ENCODE results near the gene CTDP1.
"Not testable (repeated sequence)": the region's sequence is repeated elsewhere in the genome, so short reads cannot be mapped to it uniquely, and the experiment has no call there.

The CTDP1 gene

DNA sequence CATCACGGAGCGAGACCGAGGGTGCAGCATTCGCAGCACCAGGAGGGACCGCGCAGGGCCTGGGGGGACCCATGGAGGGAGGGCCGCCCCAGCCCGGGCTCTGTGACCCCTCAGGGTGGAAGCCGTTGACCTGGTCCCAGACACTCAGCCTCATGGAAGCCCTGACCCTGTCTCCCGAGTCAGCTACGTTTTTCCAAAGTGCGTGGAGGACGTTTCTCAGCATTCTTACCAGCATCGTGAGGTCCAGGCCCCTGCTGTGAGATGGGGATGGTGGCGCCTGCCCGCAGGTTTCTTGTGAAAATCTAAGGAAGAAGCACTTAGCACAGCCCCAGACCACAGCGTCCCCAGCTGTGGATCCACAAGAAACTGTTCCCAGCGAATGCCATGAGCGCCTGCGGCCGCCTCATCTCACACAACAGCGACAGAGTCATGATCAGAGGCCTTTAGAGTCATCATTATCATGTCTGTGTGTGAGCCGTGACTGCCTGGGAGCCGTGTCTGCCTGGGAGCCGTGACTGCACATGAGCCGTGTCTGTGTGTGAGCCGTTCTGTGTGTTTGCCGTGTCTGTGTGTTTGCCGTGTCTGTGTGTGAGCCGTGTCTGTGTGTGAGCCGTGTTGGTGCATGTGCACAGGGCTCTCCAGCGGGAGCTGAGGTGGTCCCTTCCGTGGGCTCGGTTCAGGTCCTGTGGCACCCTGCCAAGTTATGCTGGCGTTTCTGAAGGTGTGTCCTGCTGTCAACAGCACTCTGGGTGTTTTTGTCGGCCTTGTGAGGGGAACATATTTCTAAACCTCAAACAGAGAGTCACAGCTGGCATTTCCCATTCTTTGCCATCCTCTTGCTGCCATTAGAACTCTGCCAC is 68.9 kb downstream of the CTDP1 start:
- H3K4me3 ChIP-seq (ENCODE audit: low read depth, low read length): no peak overlapping the region
- TF ChIP-seq, protein P1, sequence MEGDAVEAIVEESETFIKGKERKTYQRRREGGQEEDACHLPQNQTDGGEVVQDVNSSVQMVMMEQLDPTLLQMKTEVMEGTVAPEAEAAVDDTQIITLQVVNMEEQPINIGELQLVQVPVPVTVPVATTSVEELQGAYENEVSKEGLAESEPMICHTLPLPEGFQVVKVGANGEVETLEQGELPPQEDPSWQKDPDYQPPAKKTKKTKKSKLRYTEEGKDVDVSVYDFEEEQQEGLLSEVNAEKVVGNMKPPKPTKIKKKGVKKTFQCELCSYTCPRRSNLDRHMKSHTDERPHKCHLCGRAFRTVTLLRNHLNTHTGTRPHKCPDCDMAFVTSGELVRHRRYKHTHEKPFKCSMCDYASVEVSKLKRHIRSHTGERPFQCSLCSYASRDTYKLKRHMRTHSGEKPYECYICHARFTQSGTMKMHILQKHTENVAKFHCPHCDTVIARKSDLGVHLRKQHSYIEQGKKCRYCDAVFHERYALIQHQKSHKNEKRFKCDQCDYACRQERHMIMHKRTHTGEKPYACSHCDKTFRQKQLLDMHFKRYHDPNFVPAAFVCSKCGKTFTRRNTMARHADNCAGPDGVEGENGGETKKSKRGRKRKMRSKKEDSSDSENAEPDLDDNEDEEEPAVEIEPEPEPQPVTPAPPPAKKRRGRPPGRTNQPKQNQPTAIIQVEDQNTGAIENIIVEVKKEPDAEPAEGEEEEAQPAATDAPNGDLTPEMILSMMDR (IDR thresholded peaks at IDR 0.05; ENCODE audit: low read depth, low read length): no peak

DNA sequence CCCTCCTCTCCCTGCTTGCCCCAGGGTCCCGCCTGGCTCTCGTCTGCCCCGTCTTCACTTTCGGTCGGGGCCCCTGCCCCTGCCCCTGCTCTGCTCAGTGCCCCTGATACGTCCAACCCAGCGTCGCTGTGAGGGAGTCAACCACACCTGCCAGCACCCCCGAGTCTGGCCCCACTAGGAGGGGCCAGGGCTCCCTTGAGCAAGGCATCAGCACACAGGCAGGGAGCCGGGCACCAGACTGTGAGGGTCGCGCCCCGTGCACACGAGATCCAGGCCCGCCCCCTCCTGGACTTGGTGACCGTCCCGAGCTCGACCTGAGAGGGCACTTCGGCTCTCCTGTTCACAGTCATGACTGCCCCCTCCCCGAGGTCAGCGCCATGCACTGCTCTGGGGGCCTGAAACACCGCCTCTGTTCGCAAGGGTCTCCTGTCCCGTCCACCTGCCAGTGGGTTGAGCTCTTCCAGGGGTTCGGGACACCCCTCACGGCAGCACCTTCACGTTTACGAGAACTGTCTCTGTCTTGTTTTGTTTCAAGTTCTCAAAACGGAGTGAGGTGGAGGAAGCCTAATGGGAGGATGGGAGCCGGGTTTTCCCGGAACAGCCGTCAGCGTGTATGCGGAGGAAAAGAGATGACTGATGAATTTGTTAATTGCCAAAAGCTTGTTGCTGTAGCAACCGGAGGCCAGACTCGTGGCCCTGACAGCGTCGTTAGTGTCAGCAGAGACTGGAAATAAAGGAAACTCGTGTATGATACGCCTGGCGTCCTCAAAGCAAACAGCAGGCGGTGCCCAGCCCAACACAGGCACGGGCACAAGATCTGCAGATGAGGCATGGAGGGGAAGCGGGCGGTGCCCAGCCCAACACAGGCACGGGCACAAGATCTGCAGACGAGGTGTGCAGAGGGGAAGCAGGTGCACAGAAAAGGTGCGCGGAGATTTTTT is 69.9 kb downstream of the CTDP1 start:
- TF ChIP-seq, protein P1 (IDR thresholded peaks at IDR 0.05; ENCODE audit: low read depth, low read length): no peak

DNA sequence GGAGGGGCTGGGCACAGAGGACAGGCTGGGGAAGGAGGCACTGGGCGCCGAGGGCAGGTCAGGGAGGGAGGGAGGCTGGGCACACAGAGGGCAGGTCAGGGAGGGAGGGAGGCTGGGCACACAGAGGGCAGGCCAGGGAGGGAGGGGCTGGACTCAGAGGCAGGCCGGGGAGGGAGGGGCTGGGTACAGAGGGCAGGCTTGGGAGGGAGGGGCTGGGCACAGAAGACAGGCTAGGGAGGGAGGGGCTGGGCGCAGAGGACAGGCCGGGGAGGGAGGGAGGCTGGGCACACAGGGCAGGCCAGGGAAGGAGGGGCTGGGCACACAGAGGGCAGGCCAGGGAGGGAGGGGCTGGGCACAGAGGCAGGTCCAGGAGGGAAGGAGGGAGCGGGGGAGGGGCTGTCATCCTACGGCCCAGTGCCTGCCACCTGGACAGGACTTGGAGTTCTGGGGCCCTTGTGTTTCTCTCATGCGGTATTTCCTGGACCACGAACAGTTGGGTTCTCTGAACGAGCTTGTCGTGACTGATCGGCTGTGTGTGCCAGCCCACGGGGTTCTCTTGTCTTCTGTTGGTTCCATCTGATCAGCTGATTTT is 71.5 kb downstream of the CTDP1 start:
- TF ChIP-seq, protein P1 (IDR thresholded peaks at IDR 0.05; ENCODE audit: low read depth, low read length): no peak
- no peak overlapping the region for H3K4me3 ChIP-seq (ENCODE audit: low read depth, low read length)

More for the DNA sequence above, 69.9 kb downstream of the CTDP1 start:
- H3K4me3 ChIP-seq (ENCODE audit: low read depth, low read length): no peak overlapping the region

DNA sequence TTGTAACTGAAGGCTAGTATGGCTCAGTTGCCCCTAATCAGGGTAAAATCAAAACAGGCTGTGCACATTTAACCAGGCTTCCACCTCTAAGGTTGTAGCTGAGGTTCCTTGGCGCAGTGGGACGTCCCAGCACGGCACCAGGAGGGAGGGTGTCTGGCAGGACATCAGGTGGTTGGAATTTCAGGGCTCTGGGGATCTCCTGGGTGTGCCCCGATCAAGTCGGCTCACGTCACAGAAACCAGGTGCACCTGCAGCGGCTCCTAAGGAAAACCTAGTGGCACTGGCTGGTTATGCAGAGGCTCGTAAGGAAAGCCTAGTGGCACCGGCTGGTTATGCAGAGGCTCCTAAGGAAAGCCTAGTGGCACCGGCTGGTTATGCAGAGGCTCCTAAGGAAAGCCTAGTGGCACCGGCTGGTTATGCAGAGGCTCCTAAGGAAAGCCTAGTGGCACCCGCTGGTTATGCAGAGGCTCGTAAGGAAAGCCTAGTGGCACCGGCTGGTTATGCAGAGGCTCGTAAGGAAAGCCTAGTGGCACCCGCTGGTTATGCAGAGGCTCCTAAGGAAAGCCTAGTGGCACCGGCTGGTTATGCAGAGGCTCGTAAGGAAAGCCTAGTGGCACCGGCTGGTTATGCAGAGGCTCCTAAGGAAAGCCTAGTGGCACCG is 72.4 kb downstream of the CTDP1 start:
- not testable (repeated sequence) for H3K4me3 ChIP-seq (ENCODE audit: low read depth, low read length)

DNA sequence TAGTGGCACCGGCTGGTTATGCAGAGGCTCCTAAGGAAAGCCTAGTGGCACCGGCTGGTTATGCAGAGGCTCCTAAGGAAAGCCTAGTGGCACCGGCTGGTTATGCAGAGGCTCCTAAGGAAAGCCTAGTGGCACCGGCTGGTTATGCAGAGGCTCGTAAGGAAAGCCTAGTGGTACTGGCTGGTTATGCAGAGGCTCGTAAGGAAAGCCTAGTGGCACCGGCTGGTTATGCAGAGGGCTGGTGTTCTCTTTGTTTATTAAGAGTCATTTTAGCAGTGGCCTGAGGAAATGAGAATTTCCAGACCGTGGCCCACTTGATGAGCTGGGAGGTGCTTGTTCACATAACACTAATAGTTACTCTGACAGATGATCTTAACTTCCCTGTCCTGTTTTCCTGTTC is 73.3 kb downstream of the CTDP1 start:
- not testable (repeated sequence) for H3K4me3 ChIP-seq (ENCODE audit: low read depth, low read length)

DNA sequence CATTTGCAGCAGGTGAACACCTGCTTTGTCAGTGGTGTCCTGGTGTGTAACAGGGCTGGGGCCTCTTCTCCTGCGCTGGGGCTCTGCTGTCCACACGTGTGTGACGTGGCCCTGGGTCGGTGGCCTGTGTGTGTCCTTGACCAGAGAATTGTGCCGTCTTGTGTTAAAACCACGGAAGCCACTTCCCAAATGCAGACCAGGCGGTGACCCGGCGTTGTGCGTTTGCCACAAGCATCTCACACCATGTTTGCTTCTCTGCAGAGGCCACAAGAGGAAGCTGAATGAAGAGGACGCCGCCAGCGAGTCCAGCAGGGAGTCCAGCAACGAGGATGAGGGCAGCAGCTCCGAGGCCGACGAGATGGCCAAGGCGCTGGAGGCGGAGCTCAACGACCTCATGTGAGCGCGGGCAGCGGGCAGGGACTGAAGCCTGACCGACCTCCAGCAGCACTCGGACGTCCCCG is 73.8 kb downstream of the CTDP1 start:
- TF ChIP-seq, protein P1 (IDR thresholded peaks at IDR 0.05; ENCODE audit: low read depth, low read length): no peak
- H3K4me3 ChIP-seq (ENCODE audit: low read depth, low read length): no peak overlapping the region

DNA sequence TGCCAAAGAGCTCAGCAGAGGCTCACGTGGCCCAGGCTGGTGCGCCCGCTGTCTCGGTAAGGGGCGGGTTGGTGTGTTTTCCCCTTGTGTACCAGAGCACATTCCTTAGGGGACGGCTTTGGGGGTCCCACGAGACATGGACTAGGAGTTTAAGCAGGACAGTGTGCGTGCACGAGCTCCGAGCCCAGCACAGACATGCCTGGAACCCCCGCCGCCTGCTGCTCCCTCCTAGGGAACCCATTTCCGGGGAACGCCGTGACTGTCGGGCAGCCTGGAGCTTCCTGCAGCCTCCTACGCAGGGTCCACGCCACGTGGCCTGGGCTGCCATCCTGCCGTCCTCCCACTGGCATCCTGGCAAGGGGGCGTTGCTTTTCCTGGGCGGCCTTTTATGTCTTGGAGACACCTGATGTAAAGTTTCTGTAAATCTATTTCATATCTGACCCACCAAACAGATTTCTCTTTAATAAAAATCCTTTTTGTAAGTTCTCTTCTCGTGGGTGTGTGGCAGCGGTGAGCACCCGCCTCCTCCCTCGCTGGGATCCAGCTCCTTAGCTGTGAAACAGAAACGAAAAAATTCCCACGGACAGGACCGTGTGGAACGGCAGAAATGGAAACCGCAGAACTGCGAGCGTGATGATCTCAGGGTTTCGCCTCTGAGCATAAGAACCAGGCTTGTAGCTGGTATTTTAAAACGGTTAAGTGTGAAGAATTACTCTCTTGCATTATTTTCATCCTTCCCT is 74.6 kb downstream of the CTDP1 start:
- TF ChIP-seq, protein P1 (IDR thresholded peaks at IDR 0.05; ENCODE audit: low read depth, low read length): no peak
- H3K4me3 ChIP-seq (ENCODE audit: low read depth, low read length): no peak overlapping the region
